Activated T-helper 2 cell treated with anti-CD3 and anti-CD28 coated beads, Interferon-gamma antibody, Interleukin-2, Interleukin-4, amounts not matched to agents 10 μg/mL and 5 μg/mL and 100 μg/mL, durations not matched to agents 14 hours and 24 hours and 36 hours (primary cell): ENCODE measurements around the gene CLEC2A. TPM values are rescaled to one million over a fixed set of nuclear protein-coding genes. Genes with fewer than 3 reads are reported as not detected.

Source experiments
- DNase-seq: peaks from one replicate; pipeline ENCODE4 v3.0.0; 2021; ENCODE audit warnings: low spot score
- H3K27ac Mint-ChIP-seq: one replicate; pipeline ENCODE4 v1.8.0; 2021; ENCODE audit warnings: mixed read lengths
- H3K27me3 Mint-ChIP-seq: one replicate; pipeline ENCODE4 v1.8.0; 2021; ENCODE audit warnings: low read depth, mixed read lengths
- H3K36me3 Mint-ChIP-seq: one replicate; pipeline ENCODE4 v1.8.0; 2021; ENCODE audit warnings: low read depth, mixed read lengths
- H3K4me1 Mint-ChIP-seq: one replicate; pipeline ENCODE4 v1.8.0; 2021; ENCODE audit warnings: low read depth, mixed read lengths
- H3K4me3 Mint-ChIP-seq: one replicate; pipeline ENCODE4 v1.8.0; 2021; ENCODE audit warnings: low read depth, mild to moderate bottlenecking, moderate library complexity, mixed read lengths
- H3K9me3 Mint-ChIP-seq: one replicate; pipeline ENCODE4 v1.8.0; 2021; ENCODE audit warnings: mixed read lengths
- intact Hi-C: fragments of 100-400 bp; cut with micrococcal nuclease; formaldehyde crosslinking; loops from one replicate; pipeline ENCODE4 v1.15.1; 2023
- total RNA-seq: library from RNA; stranded (reverse); gene quantifications from 2 replicates; pipeline ENCODE4 v1.2.3, GENCODE V29; 2022

CLEC2A gene
- total RNA-seq, 1 donor from 2014 or later = not detected

GRCh38 chr12:9928607-9929006 is 3.6 kb downstream of the CLEC2A start:
- intact Hi-C loops = loop anchor here (5.0 kb wide), 1 partner anchor 61 kb away; the partner anchor contains the start of gene CLEC2B
- Mint-ChIP-seq H3K27ac (no peak overlapping the region), H3K9me3 (no peaks in the 10 kb centered on the region), H3K4me1 (peaks cover 9% of the 10 kb centered on the region), H3K27me3 (peaks cover 42% of the 10 kb centered on the region), H3K4me3 (no peak overlapping the region), H3K36me3 (no peaks in the 10 kb centered on the region)
- DNase-seq = no peak

- intact Hi-C loops = loop anchor here (5.0 kb wide), 1 partner anchor 60 kb away; the partner anchor contains the start of gene CLEC2B
- Mint-ChIP-seq H3K4me3 (no peak overlapping the region), H3K27ac (no peak overlapping the region), H3K36me3 (no peaks in the 10 kb centered on the region), H3K9me3 (no peaks in the 10 kb centered on the region), H3K27me3 (peaks cover 30% of the 10 kb centered on the region), H3K4me1 (peaks cover 22% of the 10 kb centered on the region)
- DNase-seq = no peak
Measured at GRCh38 chr12:9926876-9927275, 5.3 kb downstream of the CLEC2A start.

- no peaks in the 10 kb centered on the region for H3K36me3 Mint-ChIP-seq
- peaks cover 22% of the 10 kb centered on the region for H3K4me1 Mint-ChIP-seq
- intact Hi-C loops = loop anchor here (1.0 to 5.0 kb wide), 3 partner anchors 59 to 176 kb away; partner anchors contain the start of gene CLEC2B
- H3K27me3 Mint-ChIP-seq = peaks cover 28% of the 10 kb centered on the region
- H3K27ac Mint-ChIP-seq = no peak overlapping the region
- peak overlapping the region; percentile 34 for H3K4me3 Mint-ChIP-seq
- no peaks in the 10 kb centered on the region for H3K9me3 Mint-ChIP-seq
- DNase-seq = no peak
Measured at GRCh38 chr12:9925705-9926393, 6.3 kb downstream of the CLEC2A start.

GRCh38 chr12:9922429-9922828 is 9.7 kb downstream of the CLEC2A start:
- H3K4me1 Mint-ChIP-seq = peaks cover 17% of the 10 kb centered on the region
- DNase-seq = no peak
- no peak overlapping the region for H3K27ac Mint-ChIP-seq
- peaks cover 14% of the 10 kb centered on the region for H3K27me3 Mint-ChIP-seq
- H3K4me3 Mint-ChIP-seq = no peak overlapping the region
- intact Hi-C loops = no loop called here
- H3K36me3 Mint-ChIP-seq = no peaks in the 10 kb centered on the region
- no peaks in the 10 kb centered on the region for H3K9me3 Mint-ChIP-seq

GRCh38 chr12:9920451-9920850 is 11.7 kb downstream of the CLEC2A start:
- Mint-ChIP-seq H3K36me3 (no peaks in the 10 kb centered on the region), H3K9me3 (no peaks in the 10 kb centered on the region), H3K27me3 (peaks cover 13% of the 10 kb centered on the region), H3K4me3 (no peak overlapping the region), H3K4me1 (peaks cover 13% of the 10 kb centered on the region), H3K27ac (no peak overlapping the region)
- intact Hi-C loops = no loop called here
- DNase-seq = no peak

GRCh38 chr12:9919443-9919842 is 12.7 kb downstream of the CLEC2A start:
- Mint-ChIP-seq H3K36me3 (no peaks in the 10 kb centered on the region), H3K9me3 (no peaks in the 10 kb centered on the region), H3K4me3 (no peak overlapping the region), H3K27me3 (peaks cover 20% of the 10 kb centered on the region), H3K27ac (no peak overlapping the region), H3K4me1 (peaks cover 13% of the 10 kb centered on the region)
- no peak for DNase-seq
- intact Hi-C loops = no loop called here

- Mint-ChIP-seq H3K36me3 (peaks cover 26% of the 10 kb centered on the region), H3K4me1 (peaks cover 10% of the 10 kb centered on the region), H3K4me3 (no peak overlapping the region), H3K9me3 (peaks cover 52% of the 10 kb centered on the region), H3K27me3 (peaks cover 10% of the 10 kb centered on the region), H3K27ac (no peak overlapping the region)
- intact Hi-C loops = no loop called here
- DNase-seq = no peak
Measured at GRCh38 chr12:9911708-9912107, 20.5 kb downstream of the CLEC2A start.

GRCh38 chr12:9910716-9911421 is 21.3 kb downstream of the CLEC2A start:
- H3K4me1 Mint-ChIP-seq = peaks cover 17% of the 10 kb centered on the region
- peaks cover 54% of the 10 kb centered on the region for H3K9me3 Mint-ChIP-seq
- peaks cover 28% of the 10 kb centered on the region for H3K36me3 Mint-ChIP-seq
- H3K27me3 Mint-ChIP-seq = peaks cover 9% of the 10 kb centered on the region
- no peak for DNase-seq
- intact Hi-C loops = no loop called here
- no peak overlapping the region for H3K27ac Mint-ChIP-seq
- H3K4me3 Mint-ChIP-seq = no peak overlapping the region

- Mint-ChIP-seq H3K36me3 (peaks cover 28% of the 10 kb centered on the region), H3K27ac (no peak overlapping the region)
- intact Hi-C loops = no loop called here
Measured at GRCh38 chr12:9909724-9910123, 22.4 kb downstream of the CLEC2A start.

GRCh38 chr12:9908350-9908749 is 23.8 kb downstream of the CLEC2A start:
- Mint-ChIP-seq H3K27ac (no peak overlapping the region), H3K9me3 (peaks cover 74% of the 10 kb centered on the region), H3K27me3 (no peaks in the 10 kb centered on the region), H3K4me1 (peaks cover 17% of the 10 kb centered on the region), H3K4me3 (no peak overlapping the region), H3K36me3 (peaks cover 28% of the 10 kb centered on the region)
- no peak for DNase-seq
- intact Hi-C loops = no loop called here

More at GRCh38 chr12:9909724-9910123, 22.4 kb downstream of the CLEC2A start:
- Mint-ChIP-seq H3K4me3 (no peak overlapping the region), H3K27me3 (peaks cover 3% of the 10 kb centered on the region), H3K4me1 (peaks cover 17% of the 10 kb centered on the region), H3K9me3 (peaks cover 62% of the 10 kb centered on the region)
- DNase-seq = no peak

GRCh38 chr12:9907769-9908168 is 24.4 kb downstream of the CLEC2A start:
- H3K27ac Mint-ChIP-seq = no peak overlapping the region
- H3K9me3 Mint-ChIP-seq = peaks cover 78% of the 10 kb centered on the region

GRCh38 chr12:9906873-9907272 is 25.3 kb downstream of the CLEC2A start:
- H3K9me3 Mint-ChIP-seq = peaks cover 81% of the 10 kb centered on the region
- intact Hi-C loops = no loop called here
- peak overlapping the region; percentile 7 for H3K4me3 Mint-ChIP-seq

More at GRCh38 chr12:9907769-9908168, 24.4 kb downstream of the CLEC2A start:
- Mint-ChIP-seq H3K4me3 (no peak overlapping the region), H3K27me3 (no peaks in the 10 kb centered on the region), H3K36me3 (peaks cover 31% of the 10 kb centered on the region), H3K4me1 (peaks cover 17% of the 10 kb centered on the region)
- intact Hi-C loops = no loop called here
- no peak for DNase-seq

More at GRCh38 chr12:9906873-9907272, 25.3 kb downstream of the CLEC2A start:
- Mint-ChIP-seq H3K27me3 (no peaks in the 10 kb centered on the region), H3K27ac (peak overlapping the region; percentile 48), H3K36me3 (peaks cover 29% of the 10 kb centered on the region), H3K4me1 (peaks cover 14% of the 10 kb centered on the region)
- no peak for DNase-seq
